Fibroblast of gingiva (primary cell): ENCODE results near the gene ITSN1.
A peak's percentile ranks its signal among the peaks of the same experiment; 100 is the strongest.

Experiments used
- DNase-seq: peaks from one replicate; pipeline ENCODE4 v3.0.0-alpha.2; 2011; ENCODE audit warnings: low read depth

The ITSN1 gene

DNA sequence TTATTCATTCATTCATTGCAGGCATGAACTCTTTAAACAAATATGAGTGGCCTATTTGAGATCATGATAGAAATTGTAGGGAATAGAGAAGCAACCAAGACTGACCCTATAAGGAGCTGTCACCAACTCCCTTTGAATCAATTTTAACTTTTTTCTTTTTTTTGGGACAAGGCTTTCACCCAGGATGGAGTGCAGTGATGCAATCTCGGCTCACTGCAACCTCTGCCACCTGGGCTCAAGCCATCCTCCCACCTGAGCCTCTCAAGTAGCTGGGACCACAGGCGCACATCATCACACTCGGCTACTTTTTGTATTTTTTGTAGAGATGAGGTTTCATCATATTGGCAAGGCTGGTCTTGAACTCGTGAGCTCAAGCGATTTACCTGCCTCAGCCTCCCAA is 290.4 kb downstream of the ITSN1 start:
- no peak for DNase-seq

DNA sequence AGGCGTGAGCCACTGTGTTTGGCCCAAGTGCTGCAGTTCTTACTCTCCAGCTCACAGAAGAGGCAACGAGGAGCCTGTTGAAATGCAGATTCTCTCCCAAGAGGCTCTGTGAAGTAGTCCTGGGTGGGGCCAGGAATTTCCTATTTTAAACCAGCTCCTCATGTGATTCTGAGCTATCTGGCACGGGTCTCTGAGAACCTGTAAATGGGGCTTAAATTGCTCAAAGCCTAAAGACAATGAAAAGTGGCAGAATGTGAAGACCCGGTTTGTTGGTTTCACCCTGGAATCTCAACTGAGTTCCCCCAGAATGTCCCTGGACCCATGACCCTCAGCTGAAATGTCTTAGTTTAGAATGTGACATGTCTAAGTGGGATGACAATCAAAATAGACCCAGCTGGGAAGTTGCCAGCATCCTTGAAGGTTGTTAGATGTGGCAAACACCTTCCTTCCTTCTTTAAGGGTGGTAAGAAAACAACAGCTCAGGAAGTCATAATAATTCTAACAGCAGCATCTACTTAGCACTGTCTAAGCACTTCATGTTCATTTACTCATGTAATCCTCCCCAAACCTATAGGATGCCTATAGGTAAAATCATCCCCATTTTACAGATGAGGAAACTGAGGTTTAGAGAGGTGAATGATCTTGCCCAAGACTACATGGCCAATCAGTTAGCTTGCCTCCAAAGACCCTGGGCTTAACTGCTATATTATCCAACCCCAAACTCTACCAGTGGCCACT is 294.2 kb downstream of the ITSN1 start:
- peak; percentile 30 for DNase-seq

DNA sequence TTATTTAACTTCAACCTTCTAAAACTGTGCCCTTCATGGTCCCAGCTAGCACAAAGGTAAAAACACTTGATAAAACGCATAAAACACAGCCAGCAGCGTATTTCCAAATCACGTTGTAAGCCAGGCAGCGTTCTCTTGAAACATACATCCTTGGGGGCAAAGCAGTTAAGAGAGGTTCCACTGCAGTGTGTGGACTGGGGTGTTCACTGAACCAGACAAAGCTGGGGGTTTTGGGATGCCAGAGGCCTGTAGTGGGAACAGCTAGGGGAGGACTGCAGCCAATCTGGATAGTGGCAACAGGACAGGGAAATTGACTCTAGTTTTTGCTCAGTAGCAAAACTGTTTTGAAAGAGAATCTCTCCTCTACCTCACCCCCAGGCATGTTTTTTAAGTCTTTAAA is 294.8 kb downstream of the ITSN1 start:
- DNase-seq, result no peak

DNA sequence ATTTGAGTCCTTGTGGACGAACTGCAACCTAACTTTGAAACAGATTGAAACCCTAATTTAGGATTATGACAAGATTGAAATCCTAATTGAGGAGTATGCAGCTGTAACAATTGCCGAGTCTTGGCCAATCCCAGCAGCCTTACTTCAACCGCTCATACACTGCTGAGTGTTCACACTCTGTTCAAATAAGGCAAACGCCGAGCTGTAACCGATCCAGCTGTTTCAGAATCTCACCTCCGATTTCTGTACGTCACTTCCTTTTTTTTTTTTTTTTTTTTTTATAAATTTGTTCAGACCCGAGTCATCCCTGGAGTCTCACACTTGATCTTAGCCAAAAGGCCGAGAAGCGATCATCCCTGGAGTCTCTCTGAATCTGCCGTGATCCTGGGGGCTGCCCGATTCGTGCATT is 295.6 kb downstream of the ITSN1 start:
- DNase-seq, result no peak

DNA sequence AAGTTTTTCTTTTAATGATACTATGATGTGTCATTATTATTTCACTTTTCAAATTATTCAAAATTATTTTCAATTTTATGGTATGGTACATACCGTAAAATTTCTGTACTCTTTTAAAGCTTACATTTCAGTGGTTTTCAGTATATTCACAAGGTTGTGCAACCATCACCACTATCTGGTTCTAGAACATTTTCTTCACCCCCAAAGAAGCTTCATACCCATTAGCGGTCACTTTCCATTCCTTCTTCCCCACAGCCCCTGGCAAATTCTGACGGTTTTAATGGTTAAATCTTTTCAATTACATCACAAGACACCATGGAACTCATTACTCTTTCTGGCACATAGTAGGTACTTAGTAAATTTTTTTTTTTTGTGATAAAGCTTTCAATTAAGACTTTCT is 296.1 kb downstream of the ITSN1 start:
- no peak for DNase-seq

DNA sequence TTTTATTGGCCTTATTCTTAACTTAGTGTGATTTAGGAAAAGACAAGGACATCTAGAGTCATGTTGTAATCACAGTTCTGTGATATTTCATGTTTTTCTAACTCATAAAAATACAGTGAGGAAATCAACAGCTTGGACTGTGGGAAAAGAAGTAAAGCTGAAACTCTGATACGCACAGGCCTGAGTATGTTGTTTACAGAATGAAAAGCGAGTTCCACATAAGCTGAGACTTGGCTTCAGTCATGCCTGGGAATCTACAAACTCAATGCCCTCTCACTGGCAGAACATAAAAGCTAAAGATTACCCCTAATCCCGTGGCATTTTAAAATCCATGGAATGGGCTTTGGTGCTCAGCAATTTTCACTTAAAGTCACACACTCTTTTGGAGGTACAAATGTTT is 296.9 kb downstream of the ITSN1 start:
- DNase-seq, result no peak

DNA sequence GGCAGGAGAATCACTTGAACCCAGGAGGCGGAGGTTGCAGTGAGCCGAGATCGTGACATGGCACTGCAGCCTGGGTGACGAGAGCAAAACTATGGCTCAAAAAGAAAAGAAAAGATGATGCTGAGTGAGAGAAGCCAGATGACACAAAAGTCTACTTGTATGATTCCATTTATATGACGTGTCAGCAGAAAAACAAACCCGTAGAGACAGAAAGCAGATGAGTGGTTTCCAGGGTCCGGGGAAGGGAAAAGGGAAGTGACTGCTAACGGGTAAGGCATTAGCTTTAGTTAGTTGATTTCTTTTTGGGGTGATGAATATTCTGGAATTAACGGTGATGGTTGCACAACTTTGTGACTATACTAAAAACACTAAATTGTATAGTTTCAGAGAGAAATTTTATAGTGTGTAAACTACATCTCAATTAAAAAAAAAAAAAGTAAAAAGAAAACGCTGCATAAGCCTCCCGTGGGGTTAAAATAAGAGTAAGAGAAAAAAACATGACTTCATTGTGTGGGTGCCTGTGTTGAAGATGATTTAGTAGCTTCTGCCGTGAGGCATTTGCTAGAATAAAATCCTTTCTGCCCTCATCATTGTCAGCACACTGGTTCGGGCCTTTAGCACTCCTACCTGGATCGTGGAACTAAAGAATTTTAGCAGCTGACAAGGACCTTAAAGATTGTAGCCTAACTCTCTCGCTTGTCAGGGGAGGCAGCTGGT is 298.0 kb downstream of the ITSN1 start:
- DNase-seq, result peak; percentile 30

DNA sequence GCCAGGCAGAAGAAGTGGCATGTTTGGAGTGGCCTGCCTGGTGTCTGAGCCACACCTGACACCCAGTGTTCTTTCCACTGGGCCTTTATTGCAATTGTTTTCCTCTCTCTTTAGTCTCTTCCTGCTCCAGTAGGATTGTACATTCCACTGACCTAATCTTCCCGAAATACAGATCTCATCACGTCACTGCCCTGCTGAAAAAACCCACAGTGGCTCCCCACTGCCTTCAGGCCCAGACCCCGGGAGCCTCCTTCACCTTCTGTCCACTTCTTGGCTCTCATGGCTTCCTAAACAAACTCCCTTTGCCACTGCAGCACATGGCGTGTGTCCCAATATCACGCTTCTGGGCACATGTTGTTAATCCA is 298.6 kb downstream of the ITSN1 start:
- no peak for DNase-seq

DNA sequence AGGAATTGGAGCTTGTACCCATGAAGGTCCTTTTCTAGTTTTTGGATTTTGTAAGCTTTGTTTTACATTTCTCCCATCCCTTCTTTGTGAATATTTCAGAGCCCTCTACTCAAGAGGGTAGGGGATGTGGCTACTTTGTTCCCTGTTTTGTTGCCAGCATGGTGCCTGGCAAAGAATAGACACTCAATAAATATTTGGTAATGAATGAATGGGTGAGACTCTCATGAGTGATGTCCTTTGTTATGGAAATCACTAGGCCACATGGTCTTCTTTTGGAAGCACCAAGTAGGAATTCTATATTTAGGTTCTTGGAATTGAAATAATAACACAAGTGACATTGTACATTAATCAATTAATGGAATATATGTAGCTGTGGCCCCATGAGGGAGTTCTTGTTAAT is 300.1 kb downstream of the ITSN1 start:
- DNase-seq, result no peak

DNA sequence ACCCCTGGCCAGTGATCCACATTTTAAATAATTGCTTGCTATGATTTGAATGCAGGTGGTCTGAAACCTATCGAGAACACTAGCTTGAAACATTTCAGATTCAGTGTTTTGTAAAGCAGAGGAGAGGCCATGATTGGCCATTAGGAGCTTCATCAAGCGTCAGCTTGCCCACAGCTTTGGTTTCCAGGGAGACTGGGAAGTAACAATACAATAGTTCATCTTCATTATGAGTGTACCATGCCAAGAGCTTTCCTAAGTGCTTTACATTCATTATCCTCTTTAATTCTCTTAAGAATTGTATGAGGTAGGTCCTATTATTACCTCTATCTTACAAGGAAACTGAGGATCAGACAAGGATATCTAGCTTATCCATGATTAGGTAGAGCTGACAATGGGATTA is 301.0 kb downstream of the ITSN1 start:
- no peak for DNase-seq

DNA sequence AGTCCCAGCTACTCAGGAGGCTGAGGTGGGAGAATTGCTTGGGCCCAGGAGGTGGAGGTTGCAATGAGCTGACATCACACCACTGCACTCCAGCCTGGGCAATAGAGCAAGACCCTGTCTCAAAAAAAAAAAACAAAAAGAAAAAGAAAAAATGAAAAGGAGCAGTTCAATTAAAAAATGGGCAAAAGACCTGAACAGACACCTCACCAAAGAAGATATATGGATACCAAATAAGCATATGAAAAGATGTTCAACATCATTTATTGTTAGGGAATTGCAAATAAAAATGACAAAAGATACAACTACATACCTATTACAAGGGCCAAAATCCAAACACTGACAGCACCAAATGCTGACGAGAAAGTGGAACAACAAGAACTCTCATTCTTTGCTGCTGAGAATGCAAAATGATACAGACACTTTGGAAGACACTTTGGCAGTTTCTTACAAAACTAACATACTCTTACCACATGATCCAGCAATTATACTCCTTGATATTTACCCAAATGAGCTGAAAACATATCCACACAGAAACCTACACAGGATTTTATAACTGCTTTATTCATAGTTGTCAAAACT is 302.0 kb downstream of the ITSN1 start:
- DNase-seq, result no peak

DNA sequence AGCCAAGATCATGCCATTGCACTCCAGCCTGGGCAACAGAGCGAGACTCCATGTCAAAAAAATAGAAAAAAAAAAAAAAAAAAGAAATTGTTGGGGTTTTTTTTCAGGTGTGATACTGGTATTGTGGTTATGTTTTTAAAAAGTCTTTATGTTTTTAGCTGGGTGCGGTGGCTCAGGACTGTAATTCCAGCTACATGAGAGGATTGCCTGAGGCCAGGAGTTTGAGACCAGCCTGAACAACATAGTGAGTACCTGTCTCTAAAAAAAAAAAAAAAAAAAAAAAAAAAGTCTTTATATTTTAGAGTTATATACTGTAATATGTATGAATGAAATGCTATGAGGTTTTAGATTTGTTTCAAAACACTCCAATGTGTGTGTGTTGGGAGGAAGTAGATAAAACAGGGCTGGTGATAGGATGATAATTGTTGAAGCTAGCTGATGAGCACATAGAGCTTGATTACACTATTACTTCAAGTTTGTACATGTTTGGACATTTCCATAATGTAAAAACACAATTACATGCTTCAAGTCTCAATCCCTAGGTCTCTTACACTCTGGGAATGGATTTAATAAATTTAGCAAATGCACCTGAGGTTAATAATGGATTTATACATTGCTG is 303.5 kb downstream of the ITSN1 start:
- no peak for DNase-seq

DNA sequence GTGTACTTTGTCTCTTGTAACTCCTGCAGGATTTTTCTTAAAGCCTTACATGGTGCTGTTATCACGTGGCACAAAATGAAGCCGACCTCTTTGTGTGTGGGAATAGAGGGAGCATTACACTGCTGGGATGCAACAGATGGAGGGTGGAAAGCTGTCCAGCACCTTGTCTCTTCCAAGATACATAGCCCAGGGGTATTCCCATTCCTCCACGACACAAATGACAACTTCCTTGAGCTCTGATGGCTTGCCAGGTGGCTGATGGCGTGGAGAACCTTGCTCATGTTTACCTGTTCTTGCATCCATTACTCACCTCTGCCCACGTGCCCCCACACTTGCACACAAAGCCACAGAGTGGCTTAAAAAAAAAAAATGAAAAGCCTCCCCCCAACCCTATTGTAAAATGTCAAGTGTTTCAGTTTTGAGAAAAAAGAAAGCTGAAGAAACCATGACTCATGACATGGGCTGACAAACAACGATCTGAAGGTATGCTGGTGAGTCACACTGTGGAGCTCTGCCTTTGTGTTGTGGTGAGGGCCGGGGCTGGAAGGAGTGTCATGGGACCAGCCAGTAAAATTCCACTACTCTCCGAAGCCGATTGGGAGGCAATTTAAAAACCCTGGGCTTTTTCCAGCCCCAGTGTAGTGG is 305.3 kb downstream of the ITSN1 start:
- DNase-seq, result peak; percentile 89

DNA sequence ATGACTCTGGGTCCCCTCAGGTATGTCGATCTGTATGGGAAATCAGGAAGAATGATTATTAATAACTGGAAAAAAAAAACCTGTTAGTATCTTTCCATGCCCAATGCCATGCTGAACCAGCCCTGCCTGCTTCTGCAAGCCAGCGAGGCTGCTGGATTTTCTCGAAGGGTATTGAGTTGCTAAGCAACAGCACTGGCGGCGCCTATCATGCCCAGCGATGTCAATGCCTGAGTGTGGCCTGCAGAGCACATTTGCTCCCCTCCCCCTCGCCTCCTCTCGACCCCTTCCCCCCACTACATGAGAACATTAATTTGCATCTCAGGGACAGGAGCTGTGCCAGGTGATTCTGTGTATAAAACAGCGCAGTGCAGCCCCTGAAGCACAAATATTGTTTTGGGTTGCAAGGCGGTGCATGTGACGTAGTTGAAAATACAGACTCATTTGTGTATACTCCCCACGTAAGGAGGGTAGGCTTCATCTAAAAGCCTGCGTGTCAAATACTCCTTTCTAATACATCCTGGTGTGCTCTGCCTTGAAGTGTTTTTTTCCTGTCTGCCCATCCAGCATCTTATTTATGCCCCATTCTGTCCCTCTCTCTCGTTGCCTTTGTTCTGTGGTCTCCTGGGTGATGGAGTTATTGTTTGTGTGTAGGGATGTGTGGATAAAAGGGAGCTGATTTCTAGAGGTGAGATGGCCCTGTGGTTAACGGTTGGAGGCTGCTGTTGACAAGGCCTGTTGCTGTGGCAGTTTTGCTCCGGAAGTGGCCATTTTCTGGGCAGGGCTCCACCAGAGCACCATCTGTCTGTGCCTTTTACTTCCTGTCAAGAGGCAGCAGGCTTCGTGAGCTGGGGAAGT is 306.0 kb downstream of the ITSN1 start:
- peak; percentile 63 for DNase-seq

DNA sequence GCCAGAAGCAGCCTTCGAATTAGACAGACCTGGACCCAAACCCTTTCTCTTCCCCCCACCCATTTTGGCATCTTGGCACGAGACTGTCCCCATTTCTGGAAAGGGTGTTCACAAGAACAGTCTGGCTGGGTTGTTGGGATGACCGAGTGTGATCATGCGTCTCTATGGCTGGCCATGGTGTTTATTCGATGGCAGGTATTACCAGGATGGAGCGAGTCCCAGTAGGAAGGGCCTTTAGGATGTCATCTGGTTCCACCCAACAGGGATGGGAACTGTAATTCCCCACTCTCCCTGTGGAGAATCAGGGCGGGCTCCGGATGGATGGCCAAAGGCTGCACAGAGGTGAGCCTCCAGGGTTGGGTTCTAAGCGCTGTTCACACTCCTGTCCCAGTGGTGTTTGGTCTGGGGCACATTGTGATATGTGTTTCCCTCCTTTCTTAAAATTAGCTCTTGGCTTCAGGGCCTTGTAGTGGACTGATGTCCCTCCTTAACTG is 306.7 kb downstream of the ITSN1 start:
- no peak for DNase-seq
